Left ventricle myocardium inferior (tissue), 1 donor: ENCODE data around the gene STIM1. TPM values are rescaled to one million over a fixed set of nuclear protein-coding genes. Genes with fewer than 3 reads are reported as not detected.

Experiments
- DNase-seq: peaks from one replicate; pipeline ENCODE4 v3.0.0-alpha.2; 2020
- H3K27ac ChIP-seq: fragments of 200-600 bp; replicated peaks from 2 replicates; pipeline ENCODE4 v1.8.0; 2021
- H3K27me3 ChIP-seq: fragments of 200-600 bp; 2 replicates; pipeline ENCODE4 v1.8.0; 2021; ENCODE audit warnings: low read depth
- H3K36me3 ChIP-seq: fragments of 200-600 bp; 2 replicates; pipeline ENCODE4 v1.8.0; 2021
- H3K4me1 ChIP-seq: fragments of 200-600 bp; 2 replicates; pipeline ENCODE4 v1.8.0; 2021
- H3K4me3 ChIP-seq: fragments of 200-600 bp; 2 replicates; pipeline ENCODE4 v1.8.0; 2021; ENCODE audit warnings: mild to moderate bottlenecking, moderate library complexity
- H3K9me3 ChIP-seq: fragments of 200-600 bp; replicated peaks from 2 replicates; pipeline ENCODE4 v1.8.0; 2021
- CTCF ChIP-seq: fragments of 200-600 bp; IDR thresholded peaks from 2 replicates; pipeline ENCODE4 v1.8.0; 2021; ENCODE audit warnings: antibody characterized with exemption, mild to moderate bottlenecking, borderline replicate concordance
- intact Hi-C: fragments of 100-400 bp; cut with micrococcal nuclease; formaldehyde crosslinking; loops from one replicate; pipeline ENCODE4 v1.11.0; 2022
- total RNA-seq: library from RNA; stranded (reverse); fragmentation: NEBNext Ultra II Directional; extraction: Animal tissue kit (Norgen Biotek cat#: 25700); gene quantifications from one replicate; pipeline ENCODE4 v1.2.1, GENCODE V29; 2021
- donor health status: DM: no; HTN: yes; CAD: no; lungs with severe emphysema.

The STIM1 gene
- total RNA-seq, 1 donor from 2014 or later: 32.0 TPM

GRCh38 chr11:3955299-3955665, 99.8 kb downstream of the STIM1 start:
- Histone ChIP-seq H3K9me3 (no peaks in the 10 kb centered on the region), H3K27me3 (peaks cover 16% of the 10 kb centered on the region), H3K4me1 (peaks cover 26% of the 10 kb centered on the region), H3K36me3 (no peaks in the 10 kb centered on the region), H3K4me3 (no peak overlapping the region), H3K27ac (no peak overlapping the region)
- TF ChIP-seq CTCF: no peak
- intact Hi-C loops: loop anchor here (10.0 kb wide), 2 partner anchors 100 to 110 kb away; partner anchors contain the start of gene STIM1
- DNase-seq: no peak

- DNase-seq: no peak
- peaks cover 16% of the 10 kb centered on the region for H3K27me3 ChIP-seq
- intact Hi-C loops: loop anchor here (10.0 kb wide), 2 partner anchors 101 to 109 kb away; partner anchors contain the start of gene STIM1
- no peaks in the 10 kb centered on the region for H3K9me3 ChIP-seq
- no peak overlapping the region for H3K27ac ChIP-seq
- H3K4me3 ChIP-seq: no peak overlapping the region
- H3K4me1 ChIP-seq: peaks cover 18% of the 10 kb centered on the region
- H3K36me3 ChIP-seq: no peaks in the 10 kb centered on the region
- no peak for TF ChIP-seq CTCF
Observed at GRCh38 chr11:3956038-3956437, 100.6 kb downstream of the STIM1 start.

GRCh38 chr11:3956748-3957147, 101.3 kb downstream of the STIM1 start:
- no peak overlapping the region for H3K4me3 ChIP-seq
- H3K4me1 ChIP-seq: peaks cover 11% of the 10 kb centered on the region
- no peaks in the 10 kb centered on the region for H3K36me3 ChIP-seq
- H3K27me3 ChIP-seq: peaks cover 16% of the 10 kb centered on the region
- no peak overlapping the region for H3K27ac ChIP-seq
- no peak for DNase-seq
- intact Hi-C loops: loop anchor here (10.0 kb wide), 2 partner anchors 102 to 108 kb away; partner anchors contain the start of gene STIM1
- no peak for TF ChIP-seq CTCF
- H3K9me3 ChIP-seq: no peaks in the 10 kb centered on the region

- H3K4me1 ChIP-seq: peaks cover 4% of the 10 kb centered on the region
- intact Hi-C loops: loop anchor here (10.0 kb wide), 2 partner anchors 103 to 107 kb away; partner anchors contain the start of gene STIM1
- TF ChIP-seq CTCF: no peak
Observed at GRCh38 chr11:3957437-3957836, 102.0 kb downstream of the STIM1 start.

GRCh38 chr11:3958281-3958680, 102.8 kb downstream of the STIM1 start:
- no peak overlapping the region for H3K27ac ChIP-seq
- DNase-seq: no peak
- H3K36me3 ChIP-seq: no peaks in the 10 kb centered on the region
- intact Hi-C loops: loop anchor here (10.0 kb wide), 2 partner anchors 103 to 107 kb away; partner anchors contain the start of gene STIM1
- peaks cover 3% of the 10 kb centered on the region for H3K4me1 ChIP-seq
- H3K9me3 ChIP-seq: no peaks in the 10 kb centered on the region
- H3K27me3 ChIP-seq: peaks cover 16% of the 10 kb centered on the region
- no peak overlapping the region for H3K4me3 ChIP-seq
- no peak for TF ChIP-seq CTCF

More at GRCh38 chr11:3957437-3957836, 102.0 kb downstream of the STIM1 start:
- no peaks in the 10 kb centered on the region for H3K9me3 ChIP-seq
- H3K27ac ChIP-seq: no peak overlapping the region
- no peak for DNase-seq
- H3K36me3 ChIP-seq: no peaks in the 10 kb centered on the region
- H3K27me3 ChIP-seq: peaks cover 16% of the 10 kb centered on the region
- H3K4me3 ChIP-seq: no peak overlapping the region
